Choroid plexus epithelial cell (primary cell): ENCODE data around the gene UNC13D.

Experiments used
- DNase-seq: peaks from one replicate; pipeline ENCODE4 v3.0.0-alpha.2; 2010; ENCODE audit warnings: low read depth
- H3K4me3 ChIP-seq: 2 replicates; pipeline ENCODE4 v1.5.1; 2011; ENCODE audit warnings: low read depth, mild to moderate bottlenecking, control low read depth, low read length, moderate library complexity
- TF ChIP-seq, protein P1 (sequence below): conservative IDR thresholded peaks from 2 replicates; pipeline ENCODE4 v1.5.1; 2011; ENCODE audit warnings: low read depth, mild to moderate bottlenecking, control low read depth, inconsistent platforms, low read length, moderate library complexity

Gene UNC13D

GRCh38 chr17:75816693-75817092, 27.5 kb downstream of the UNC13D start:
- TF ChIP-seq, protein P1, sequence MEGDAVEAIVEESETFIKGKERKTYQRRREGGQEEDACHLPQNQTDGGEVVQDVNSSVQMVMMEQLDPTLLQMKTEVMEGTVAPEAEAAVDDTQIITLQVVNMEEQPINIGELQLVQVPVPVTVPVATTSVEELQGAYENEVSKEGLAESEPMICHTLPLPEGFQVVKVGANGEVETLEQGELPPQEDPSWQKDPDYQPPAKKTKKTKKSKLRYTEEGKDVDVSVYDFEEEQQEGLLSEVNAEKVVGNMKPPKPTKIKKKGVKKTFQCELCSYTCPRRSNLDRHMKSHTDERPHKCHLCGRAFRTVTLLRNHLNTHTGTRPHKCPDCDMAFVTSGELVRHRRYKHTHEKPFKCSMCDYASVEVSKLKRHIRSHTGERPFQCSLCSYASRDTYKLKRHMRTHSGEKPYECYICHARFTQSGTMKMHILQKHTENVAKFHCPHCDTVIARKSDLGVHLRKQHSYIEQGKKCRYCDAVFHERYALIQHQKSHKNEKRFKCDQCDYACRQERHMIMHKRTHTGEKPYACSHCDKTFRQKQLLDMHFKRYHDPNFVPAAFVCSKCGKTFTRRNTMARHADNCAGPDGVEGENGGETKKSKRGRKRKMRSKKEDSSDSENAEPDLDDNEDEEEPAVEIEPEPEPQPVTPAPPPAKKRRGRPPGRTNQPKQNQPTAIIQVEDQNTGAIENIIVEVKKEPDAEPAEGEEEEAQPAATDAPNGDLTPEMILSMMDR: no peak
- H3K4me3 ChIP-seq: no peak overlapping the region
- no peak for DNase-seq

- no peak overlapping the region for H3K4me3 ChIP-seq
- DNase-seq: no peak
These were observed 28.8 kb downstream of the UNC13D start for GRCh38 chr17:75815399-75815798.

GRCh38 chr17:75814900-75815373, 29.3 kb downstream of the UNC13D start:
- TF ChIP-seq, protein P1: no peak
- peak; percentile 70 for DNase-seq
- H3K4me3 ChIP-seq: no peak overlapping the region

More at GRCh38 chr17:75815399-75815798, 28.8 kb downstream of the UNC13D start:
- TF ChIP-seq, protein P1: no peak

DNA sequence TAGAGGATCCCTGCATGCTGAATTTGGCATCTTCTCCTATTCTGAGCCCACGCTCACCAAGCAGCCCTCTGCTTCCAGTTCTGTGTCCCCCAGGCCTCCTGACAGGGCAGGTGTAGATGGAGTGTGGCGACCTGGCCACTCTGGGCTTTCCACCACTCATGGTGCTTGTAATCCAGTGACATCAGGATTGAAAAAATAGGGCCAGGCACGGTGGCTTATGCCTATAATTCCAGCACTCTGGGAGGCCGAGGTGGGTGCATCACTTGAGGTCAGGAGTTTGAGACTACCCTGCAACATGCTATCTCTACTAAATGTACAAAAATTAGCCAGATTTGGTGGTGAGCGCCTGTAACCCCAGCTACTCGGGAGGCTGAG, 30.2 kb downstream of the UNC13D start:
- H3K4me3 ChIP-seq: no peak overlapping the region
- DNase-seq: no peak
- TF ChIP-seq, protein P1: no peak

DNA sequence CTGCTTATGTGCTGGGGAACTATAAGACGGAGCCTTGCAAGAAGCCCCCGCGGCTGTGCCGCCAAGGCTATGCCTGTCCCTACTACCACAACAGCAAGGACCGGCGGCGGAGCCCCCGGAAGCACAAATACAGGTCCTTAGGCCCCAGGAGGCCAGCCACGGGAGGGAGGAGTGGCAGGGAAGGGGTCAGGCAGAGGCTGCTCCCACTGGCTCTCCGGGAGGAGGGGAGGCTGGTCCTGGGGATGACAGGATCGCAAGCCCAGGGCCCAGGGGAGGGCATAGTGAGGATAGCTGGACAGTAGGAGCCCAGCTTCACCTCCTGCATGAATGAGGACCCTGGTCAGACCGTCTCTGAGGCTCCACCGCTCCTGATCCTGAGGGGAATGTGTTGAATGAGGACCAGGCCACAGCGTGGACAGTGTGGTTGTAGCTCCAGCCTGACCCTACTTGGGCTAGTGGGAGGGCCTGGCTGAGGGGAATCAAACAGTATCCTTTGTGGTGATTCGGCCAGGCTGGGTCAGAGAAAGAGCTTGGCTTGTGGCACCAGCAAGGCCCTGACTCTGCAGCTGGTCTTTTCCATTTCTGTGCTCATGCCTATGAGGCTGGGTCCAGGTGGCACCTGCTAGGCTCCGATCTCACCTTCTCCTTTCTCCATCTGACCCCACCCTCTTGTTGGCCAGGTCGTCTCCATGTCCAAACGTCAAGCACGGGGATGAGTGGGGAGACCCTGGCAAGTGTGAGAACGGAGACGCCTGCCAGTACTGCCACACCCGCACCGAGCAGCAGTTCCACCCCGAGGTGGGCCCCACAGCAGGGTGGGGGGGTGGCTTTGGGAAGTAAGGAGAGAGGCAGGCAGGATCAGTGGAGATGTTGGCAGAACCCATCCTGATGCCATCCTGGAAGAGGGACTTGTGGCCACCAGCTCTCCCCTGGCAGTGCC, 30.9 kb downstream of the UNC13D start:
- DNase-seq: no peak
- TF ChIP-seq, protein P1: no peak
- no peak overlapping the region for H3K4me3 ChIP-seq

DNA sequence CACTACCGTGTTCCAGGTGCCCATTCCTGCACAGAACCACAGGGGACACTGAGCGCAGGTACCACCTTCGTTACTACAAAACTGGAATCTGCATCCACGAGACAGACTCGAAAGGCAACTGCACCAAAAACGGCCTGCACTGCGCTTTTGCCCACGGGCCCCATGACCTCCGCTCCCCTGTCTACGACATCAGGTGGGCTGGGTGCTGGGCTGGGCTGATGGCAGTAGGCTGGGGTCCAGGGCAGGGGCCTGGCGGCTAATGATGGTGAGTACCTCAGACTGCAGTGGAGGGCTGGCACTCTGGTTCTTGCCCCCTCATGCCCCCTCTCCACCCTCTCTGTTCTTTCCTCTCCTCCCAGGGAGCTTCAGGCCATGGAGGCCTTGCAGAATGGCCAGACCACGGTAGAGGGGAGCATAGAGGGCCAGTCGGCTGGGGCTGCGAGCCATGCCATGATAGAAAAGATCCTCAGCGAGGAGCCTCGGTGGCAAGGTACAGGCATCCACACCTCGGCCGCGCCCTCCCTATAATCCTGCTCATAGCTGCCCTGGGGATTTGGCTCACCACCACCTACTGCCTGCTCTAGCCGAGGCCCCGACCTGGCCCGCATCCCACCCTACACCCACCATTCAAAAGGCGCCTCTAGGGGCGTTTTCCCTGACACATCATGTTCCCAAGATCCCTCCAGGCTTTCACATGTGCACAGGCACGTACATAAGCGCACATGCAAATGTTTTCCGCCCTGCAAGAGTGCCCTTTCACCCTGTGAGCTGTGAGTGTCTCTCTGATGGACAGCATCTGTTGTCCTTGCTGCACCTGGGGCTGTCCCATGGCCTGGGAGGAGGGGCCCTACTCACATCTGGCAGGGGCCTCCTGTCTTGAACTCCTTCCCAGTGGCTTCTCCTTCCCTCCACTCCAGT, 31.8 kb downstream of the UNC13D start:
- DNase-seq: no peak
- H3K4me3 ChIP-seq: no peak overlapping the region
- TF ChIP-seq, protein P1: no peak
